ENCODE data around the gene ZNF736.
"Not testable (repeated sequence)": the region's sequence is repeated elsewhere in the genome, so short reads cannot be mapped to it uniquely, and the experiment has no call there.

ZNF736 gene

DNA sequence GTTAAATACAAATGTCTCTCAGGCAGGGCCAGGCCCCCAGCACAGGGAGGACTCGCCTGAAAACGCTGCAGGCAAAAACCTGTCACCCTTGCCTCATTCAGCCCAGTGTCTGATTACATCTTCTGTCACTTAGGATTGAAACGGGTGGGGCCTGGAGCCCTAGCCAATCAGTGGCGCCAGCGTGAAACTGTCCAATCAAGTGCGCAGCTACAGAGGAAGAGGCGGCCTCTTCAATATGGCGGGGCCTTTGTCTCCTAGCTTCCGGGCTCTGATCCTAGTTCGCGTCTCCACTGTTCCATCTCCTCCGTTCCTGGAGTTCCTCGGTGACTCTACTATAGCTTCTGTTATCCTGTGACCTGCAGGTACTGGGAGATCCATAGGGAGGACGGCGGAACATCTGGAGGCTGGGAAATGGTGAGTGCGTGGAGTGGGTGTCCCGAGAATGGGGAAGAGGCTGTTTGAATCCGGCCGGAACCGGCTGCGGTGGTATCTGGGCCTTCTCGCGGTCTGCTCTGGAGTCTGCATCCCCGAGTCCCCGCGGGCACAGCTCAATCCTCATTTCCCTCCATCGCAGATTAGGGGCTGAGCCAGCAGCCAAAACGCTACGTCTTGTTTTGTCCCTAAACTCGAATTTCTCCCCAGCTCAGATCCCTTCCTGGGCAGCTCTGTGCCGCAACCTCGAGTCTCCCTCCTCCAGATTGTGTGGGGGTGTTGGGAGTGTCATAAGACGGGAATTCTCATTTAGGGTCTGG lies at the start of gene ZNF736:
ZNF736 (plus strand) TSS at position 222 of the 752 bp plus-strand sequence; CDS start at position 412, 190 bp downstream.
- in situ Hi-C loops (cut with MboI; ENCODE audit: low sequenced_read_pairs): no loop called here

DNA sequence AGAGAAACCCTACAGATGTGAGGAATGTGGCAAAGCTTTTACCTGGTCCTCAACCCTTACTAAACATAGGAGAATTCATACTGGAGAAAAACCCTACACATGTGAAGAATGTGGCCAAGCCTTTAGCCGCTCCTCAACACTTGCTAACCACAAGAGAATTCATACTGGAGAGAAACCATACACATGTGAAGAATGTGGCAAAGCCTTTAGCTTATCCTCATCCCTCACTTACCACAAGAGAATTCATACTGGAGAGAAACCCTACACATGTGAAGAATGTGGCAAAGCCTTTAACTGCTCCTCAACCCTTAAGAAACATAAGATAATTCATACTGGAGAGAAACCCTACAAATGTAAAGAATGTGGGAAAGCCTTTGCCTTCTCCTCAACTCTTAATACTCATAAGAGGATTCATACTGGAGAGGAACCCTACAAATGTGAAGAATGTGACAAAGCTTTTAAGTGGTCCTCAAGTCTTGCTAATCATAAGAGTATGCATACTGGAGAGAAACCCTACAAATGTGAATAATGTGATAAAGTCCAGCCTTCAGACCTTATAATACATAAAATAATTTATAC lies 47.3 kb upstream of the ZNF736 start:
- in situ Hi-C loops (cut with MboI; ENCODE audit: low sequenced_read_pairs): no loop called here

DNA sequence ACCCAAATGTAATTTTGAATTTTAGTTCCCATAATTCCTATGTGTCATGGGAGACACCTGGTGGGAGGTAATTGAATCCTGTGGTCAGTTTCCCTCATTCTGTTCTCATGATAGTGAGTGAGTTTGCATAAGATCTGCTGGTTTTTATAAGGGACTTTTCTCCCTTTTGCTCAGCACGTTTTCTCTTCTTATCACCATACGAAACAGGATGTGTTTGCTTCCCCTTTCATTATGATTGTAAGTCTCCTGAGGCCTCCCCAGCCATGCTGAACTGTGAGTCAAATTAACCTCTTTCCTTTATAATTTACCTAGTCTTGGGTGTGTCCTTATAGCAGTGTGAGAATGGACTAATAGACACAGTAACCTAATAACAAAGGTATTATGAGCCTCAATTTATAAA lies 36.1 kb upstream of the ZNF736 start:
- in situ Hi-C loops (cut with MboI; ENCODE audit: low sequenced_read_pairs): no loop called here

DNA sequence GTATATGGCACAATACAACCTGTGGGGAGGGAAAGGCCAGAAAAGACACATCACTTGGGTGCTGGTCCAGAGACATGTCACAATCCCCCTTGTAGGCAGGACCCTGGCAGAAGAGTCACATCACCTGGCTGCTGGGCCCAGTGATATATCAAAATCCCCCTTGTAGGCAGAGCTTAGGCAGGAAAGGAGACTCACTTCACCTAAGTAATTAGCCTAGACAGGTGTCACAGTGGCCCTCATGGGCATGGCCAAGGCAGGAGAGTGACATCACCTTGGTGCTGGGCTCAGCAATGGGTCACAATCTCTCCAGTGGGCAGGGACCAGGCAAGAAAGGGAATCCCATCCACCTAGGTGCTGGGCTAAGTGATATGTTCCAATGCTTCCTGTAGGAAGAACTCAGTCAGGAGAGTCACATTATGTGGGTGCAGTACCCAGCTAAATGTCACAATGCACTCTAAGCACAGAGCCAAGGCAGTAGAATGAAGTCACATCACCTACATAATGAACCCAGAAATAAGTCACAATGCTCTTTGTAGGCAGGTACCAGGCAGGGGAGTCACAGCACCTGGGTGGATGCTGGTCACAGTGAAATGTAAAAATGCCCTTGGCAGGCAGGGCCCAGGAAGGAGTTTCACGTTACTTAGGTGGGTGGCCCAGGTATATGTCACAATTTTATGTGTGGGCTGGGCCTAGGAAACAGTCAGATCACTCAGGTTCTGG lies 18.9 kb upstream of the ZNF736 start:
- in situ Hi-C loops (cut with MboI; ENCODE audit: low sequenced_read_pairs): no loop called here

DNA sequence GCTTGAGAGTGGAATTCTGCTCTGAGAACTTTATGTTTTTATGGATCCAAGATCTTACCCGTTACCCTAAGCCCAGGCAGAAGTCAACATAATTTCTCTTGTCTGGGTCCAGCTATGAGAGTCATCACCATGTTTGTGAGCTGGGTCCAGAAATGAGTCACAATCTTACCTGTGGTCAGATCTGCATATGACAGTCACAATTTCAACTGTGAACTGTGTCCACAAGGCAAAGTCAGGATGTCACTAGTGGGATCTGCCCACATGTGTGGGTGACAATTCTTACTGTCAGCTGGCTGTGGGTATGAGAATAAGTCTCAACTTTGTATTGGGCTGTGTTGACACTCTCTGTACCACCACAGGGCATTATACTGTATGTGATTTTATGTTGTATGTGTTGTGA lies 16.3 kb upstream of the ZNF736 start:
- in situ Hi-C loops (cut with MboI; ENCODE audit: low sequenced_read_pairs): not testable (repeated sequence)

DNA sequence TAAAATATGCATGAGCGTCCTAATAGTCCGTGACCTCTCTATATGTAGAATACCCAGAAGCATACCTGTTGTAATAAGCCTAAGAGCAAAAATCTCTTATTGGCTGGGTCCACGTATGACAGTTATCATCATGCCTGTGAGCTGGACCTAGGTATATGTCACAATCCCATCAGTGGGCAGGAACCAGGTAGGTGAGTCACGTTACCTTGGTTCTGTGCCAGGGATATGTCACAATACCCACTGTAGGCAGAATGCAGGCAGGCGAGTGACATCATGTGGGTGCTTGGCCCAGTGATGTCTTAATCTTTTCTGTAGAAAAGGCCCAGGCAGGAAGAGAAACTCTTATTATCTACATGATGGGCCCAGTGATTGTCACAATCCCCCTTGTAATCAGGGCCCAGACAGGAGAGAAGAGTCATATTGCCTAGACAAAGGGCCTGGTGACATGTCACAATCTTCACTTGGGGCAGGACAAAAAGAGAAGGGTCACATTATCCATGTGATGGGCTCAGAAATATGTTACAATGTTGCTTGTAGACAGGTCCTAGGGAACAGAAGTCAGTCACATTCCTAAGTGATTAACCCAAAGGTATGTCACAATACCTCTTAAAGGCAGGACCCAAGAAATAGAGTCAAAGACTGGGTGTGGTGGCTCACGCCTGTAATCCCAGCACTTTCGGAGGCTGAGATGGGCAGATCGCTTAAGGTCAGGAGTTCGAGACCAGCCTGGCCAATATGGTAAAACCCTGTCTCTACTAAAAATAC lies 12.9 kb upstream of the ZNF736 start:
- in situ Hi-C loops (cut with MboI; ENCODE audit: low sequenced_read_pairs): no loop called here

DNA sequence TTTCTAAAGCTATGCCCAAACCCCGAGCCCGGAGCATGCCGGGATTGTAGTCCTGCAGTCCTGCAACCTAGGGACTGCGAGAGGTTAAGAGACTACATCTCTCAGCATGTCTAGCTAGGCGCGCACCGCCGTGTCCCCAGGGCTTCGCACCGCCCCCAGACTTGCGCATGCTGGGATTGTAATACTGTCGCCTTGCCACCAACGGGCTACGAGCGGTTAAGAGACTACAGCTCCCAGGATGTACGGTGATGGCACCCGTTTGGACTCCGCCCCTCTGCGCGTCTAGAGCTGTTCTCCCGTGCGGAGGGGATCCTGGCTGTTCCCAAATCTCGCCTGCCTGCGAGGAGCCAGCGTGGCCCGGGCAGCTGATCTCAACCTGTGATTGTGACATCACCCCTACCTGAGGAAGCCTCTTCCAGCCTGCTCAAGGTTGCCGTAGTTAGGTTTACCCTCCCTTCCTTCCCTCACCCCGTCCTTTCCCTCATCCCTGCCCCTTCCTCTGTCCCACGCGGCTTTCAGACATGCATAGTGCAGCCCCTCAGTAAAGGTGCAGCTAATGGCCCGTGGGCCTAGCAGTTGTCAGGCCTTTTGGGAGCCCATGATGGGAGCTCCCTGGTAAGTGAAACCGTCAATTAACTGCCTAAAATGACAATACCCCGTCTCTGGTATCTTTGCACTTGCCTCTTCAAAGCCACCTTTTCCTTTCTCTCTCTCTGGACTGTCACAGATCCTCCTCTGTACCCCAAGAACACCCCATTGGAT lies 6.3 kb upstream of the ZNF736 start:
- in situ Hi-C loops (cut with MboI; ENCODE audit: low sequenced_read_pairs): no loop called here

DNA sequence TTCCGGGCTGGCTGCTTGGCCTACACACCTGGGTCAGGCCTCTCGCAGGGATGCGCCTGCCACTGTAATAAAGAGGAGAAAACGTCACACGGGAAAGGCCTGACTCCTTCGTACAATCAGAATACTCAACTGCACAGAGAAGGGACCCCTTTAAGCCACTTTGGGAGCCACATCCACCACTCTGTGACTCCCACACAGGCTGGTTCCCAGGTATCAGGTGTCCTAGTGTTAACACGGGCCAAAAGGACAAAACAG lies 5.8 kb upstream of the ZNF736 start:
- in situ Hi-C loops (cut with MboI; ENCODE audit: low sequenced_read_pairs): no loop called here

DNA sequence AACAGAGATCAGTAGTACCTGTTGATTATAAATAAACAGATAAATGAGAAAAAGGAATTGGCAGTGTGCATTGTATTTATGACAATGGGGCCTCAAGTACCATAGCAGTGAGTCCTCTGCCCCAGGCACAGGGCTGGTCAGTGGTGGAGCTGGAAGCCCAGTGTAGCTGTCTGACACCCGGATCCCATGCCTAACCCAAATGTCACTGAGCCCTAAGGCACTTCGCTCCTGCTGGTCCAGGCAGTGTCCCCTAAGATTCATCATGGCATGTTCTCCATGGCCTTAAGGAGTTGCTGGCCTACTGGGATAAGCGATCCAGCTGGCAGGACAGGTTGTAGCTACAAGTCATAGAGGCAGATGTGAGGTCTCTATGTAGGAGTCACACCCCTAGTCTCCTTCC lies 3.3 kb upstream of the ZNF736 start:
- in situ Hi-C loops (cut with MboI; ENCODE audit: low sequenced_read_pairs): no loop called here

DNA sequence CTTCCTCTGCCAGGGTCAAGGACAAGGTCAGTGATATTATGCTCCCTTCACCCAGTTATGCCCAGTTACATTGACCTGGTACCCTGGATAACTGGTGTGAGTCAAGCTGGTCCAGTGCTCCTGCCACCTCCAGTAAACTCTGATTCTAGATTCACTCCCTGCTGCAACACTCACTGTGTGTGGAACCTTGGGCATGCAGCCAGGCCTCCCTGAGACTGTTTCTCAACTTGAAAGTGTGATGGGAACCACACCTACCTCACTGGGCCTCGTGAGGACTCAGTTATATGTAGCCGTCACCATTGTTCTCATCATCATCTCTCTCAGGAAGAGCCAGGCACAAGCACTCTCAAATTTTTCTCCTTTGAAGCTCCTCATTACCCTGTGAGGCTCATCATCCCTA lies 935 bp upstream of the ZNF736 start:
- in situ Hi-C loops (cut with MboI; ENCODE audit: low sequenced_read_pairs): no loop called here

DNA sequence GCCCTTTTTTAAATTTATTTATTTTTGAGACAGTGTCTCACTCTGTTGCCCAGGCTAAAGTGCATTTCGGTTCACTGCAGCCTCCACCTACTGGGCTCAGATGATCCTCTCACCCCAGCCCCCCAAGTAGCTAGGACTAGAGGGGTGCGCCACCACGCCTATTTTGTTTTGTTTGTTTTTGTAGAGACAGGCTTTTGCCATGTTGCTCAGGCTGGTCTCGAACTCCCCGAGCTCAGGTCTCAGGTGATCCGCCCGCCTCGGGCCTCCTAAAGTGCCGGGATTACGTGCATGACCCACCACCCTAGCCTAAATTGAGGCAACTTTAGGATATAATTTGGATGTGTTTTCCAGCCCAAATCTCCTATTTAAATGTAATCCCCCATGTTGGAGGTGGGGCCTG lies 805 bp downstream of the ZNF736 start:
- in situ Hi-C loops (cut with MboI; ENCODE audit: low sequenced_read_pairs): no loop called here

DNA sequence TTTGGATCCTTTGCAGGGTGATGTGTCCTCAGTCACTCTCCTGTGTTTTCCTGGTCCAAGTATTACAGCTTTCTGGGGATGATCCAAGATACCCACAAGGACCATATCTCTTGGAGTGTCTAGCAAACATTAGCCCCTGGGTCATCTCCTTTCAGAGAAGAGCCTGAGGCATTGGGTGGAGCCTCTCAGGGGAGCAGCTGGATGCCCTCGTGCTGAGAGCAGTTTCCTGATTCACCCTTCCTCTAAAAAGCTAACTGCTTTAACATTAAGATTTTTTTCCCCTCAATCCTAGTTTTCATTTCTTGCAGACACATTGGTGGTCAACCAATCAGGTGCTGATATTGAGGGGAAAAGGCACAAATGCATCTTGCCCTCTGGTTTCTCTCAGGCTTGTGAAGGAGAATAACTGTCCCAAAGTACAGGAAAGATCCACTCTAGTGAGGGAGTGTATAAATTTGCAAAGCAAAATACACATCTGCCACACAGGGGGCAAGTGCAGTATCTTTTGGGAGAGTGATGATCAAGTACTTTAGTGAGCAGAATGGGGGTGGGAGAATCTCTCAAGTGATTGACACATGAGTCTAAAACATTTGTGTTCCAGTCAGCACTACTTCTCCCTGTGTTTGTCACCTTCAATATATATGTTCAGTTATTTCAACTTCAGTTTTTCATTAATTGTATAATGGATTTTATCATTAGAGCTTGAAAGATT lies 2.4 kb downstream of the ZNF736 start:
- in situ Hi-C loops (cut with MboI; ENCODE audit: low sequenced_read_pairs): not testable (repeated sequence)

DNA sequence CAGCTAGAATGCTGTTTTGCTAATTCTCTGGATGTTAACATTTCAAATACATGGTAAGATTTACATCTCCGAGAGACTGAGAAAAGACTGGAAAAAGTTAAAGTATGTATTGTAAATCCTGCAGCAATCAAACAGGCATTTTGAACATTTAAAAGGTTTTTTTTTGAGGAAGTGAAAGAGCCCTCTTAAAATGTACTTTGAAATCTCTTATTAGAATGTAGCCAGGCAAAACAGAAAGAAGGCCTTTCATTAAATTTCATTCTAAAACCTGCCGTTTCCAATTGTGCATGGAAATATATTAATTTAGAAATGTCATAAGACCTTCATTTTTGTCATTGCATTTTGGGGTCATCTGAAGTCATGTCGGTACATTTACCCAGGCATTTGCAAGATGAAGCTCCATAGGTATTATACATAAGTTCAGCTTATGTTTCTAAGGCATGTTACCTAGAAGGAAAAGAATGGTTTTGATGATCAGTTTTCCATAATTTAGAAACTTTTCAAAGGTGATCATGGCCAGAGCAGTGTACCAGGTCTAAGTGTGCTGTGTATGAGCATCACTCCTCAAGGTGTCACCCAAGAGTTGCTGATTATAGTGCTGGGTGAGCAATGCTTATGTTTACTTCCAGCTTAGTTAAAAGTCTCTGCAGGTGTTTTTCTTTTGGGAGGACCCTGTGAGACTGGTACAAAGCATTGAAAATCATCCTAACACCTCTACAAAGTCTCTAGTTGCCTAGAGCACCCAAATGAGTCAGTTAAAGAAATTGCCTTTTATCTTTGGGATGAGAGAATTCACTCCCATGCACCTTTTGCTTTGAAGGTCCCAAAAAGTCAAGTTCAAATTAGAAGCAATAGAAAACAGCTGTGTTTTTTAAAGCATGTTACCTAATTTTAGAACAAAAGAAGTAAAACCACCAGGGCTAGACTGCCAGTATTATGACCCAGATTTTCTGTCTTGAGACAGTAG lies 7.1 kb downstream of the ZNF736 start:
- in situ Hi-C loops (cut with MboI; ENCODE audit: low sequenced_read_pairs): no loop called here

DNA sequence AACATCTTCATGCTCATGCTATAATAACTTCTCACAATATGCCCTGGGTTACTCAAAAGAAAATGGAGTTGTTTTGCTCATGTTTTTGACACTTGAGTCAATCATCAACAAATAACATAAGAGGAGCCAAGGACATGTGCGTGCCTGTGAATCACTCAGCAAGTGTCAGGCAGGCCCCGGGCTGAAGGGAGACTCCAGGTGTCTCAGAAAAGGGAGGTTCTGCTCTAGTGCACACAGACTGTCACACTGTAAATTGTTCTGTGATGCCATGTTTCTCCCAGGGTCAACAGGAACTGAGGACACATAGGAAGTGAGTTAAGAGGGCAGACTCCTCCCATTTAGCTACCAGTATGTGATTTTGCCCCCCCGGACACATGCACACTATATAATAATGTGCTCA lies 10.4 kb downstream of the ZNF736 start:
- in situ Hi-C loops (cut with MboI; ENCODE audit: low sequenced_read_pairs): not testable (repeated sequence)

DNA sequence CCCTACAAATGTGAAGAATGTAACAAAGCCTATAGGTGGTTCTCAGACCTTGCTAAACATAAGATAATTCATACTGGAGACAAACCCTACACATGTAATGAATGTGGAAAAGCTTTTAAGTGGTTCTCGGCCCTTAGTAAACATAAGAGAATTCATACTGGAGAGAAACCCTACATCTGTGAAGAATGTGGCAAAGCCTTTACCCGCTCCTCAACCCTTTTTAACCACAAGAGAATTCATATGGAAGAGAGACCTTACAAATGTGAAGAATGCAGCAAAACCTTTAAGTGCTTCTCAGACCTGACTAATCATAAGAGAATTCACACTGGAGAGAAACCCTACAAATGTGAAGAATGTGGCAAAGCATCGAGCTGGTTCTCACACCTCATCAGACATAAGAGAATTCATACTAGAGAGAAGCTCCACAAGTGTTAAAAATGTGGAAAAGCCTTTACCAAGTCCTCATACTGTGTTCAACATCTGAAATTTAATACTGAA lies 35.0 kb downstream of the ZNF736 start:
- in situ Hi-C loops (cut with MboI; ENCODE audit: low sequenced_read_pairs): not testable (repeated sequence)

DNA sequence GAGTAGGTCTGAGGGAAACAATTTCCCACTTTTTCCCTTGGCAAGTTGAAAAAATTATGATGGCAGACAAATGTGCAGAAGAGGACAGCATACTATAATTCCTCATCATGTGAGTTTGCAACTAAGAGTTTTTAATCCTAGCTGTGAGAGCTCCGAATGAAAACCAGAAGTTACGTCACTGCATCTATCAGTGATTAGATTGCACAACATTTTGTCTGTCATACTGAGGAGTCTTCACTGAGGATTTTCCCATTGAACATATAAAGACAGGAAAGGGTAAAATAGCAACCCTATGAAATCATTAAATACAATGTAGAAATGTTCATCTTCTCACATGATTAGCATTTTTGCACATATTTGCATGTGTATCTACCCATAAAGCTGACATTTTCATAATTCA lies 45.8 kb downstream of the ZNF736 start:
- in situ Hi-C loops (cut with MboI; ENCODE audit: low sequenced_read_pairs): no loop called here

DNA sequence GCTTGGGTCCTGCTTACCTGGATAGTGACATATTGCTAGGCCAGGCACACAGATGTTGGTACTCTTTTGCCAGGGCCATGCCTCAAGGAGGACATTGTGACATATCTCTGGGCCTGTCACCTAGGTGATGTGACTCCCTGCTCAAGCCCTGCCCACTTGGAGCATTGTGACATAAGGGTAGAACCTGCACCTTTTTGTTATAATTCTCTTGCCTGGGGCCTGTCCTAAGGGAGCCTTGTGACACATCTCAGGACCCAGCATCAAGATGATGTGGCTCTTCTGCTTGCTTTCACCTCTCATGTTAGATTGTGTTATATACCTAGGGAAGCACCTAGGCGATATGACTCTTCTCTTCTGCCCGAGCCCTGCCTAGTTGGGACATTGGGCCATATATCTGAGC lies 57.4 kb downstream of the ZNF736 start:
- in situ Hi-C loops (cut with MboI; ENCODE audit: low sequenced_read_pairs): no loop called here

DNA sequence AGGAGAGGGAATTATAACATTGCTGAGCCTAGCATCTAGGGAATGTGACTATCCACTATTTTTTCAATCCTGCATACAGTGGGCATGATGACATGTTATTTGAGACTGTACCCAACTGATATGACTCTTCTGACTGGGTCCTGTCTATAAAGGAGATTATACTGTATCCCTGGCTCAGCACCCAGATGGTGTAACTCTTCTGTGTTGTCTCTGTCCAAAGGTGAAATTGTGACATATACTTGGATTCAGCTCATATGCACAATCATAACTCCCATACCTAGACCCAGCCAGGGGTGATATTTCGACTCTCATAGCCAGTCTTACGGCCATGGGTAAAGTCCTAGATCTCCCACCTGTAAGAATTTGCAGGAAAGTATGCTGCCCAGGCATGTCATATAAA lies 59.3 kb downstream of the ZNF736 start:
- in situ Hi-C loops (cut with MboI; ENCODE audit: low sequenced_read_pairs): no loop called here

DNA sequence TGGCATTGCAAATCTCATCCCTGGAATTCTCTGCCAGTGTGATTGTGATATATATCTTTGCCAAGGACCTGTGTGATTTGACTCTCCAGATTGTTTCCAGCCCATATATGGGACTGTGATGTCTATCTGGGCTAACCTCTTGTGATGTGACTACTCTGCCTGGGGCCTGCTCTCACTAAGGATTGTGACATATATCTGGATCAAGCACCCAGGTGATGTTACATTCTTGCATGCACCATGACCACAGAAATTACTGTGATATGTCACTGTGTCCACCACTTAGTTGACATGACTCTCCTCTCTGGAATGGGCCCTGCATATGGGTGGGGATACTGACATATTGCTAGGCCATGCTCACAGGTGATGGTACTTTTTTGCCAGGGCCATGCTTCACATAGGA lies 86.6 kb downstream of the ZNF736 start:
- in situ Hi-C loops (cut with MboI; ENCODE audit: low sequenced_read_pairs): no loop called here

Data from HL-60/S4 (cell line).